GM10248 (cell line): Measurements from ENCODE around the gene RSPH6A.

Source experiments
- CTCF ChIA-PET: fragments of 300-600 bp; sonication (Branson Sonifier 250); formaldehyde crosslinking; extraction: SDS; loops from one replicate; lab custom pipeline; 2021; ENCODE audit warnings: antibody characterized with exemption; lab: Yijun Ruan, JAX
- POLR2A ChIA-PET: fragments of 350-650 bp; sonication (Branson Sonifier 250); formaldehyde crosslinking; extraction: SDS; loops from one replicate; lab custom pipeline; 2020; ENCODE audit warnings: antibody characterized with exemption; lab: Yijun Ruan, JAX
- DNase-seq: peaks from one replicate; pipeline ENCODE4 v3.0.0; 2012; ENCODE audit errors: extremely low spot score
- CTCF ChIP-seq: IDR thresholded peaks from 2 replicates; pipeline ENCODE4 v1.5.1; 2012; ENCODE audit warnings: mild to moderate bottlenecking, low read depth; ENCODE audit errors: extremely low read depth, missing control alignments, control extremely low read depth

The RSPH6A gene

GRCh38 chr19:45764945-45765701 lies 50.0 kb downstream of the RSPH6A start:
- ChIA-PET CTCF (interaction anchor here (1.0 kb wide), 1 partner anchor 69 kb away, joined by 3 read pairs; no protein-coding TSS in a partner anchor), POLR2A (no interaction called here)
- DNase-seq = no peak
- TF ChIP-seq CTCF = no peak

GRCh38 chr19:45764475-45764874 lies 50.6 kb downstream of the RSPH6A start:
- ChIA-PET CTCF (no interaction called here), POLR2A (no interaction called here)
- DNase-seq = no peak
- TF ChIP-seq CTCF = no peak

- DNase-seq = no peak
- no peak for TF ChIP-seq CTCF
- ChIA-PET POLR2A (no interaction called here), CTCF (interaction anchor here (2.8 kb wide), 1 partner anchor 54 kb away, joined by 9 read pairs; no protein-coding TSS in a partner anchor)
Observed at GRCh38 chr19:45763691-45764294, 51.3 kb downstream of the RSPH6A start.

GRCh38 chr19:45762870-45763631 lies 52.1 kb downstream of the RSPH6A start:
- DNase-seq = no peak
- TF ChIP-seq CTCF = no peak
- ChIA-PET CTCF (interaction anchor here (1.8 to 2.8 kb wide), 2 partner anchors 16 to 54 kb away, joined by 4 to 9 read pairs; no protein-coding TSS in a partner anchor), POLR2A (no interaction called here)

GRCh38 chr19:45761714-45762113 lies 53.4 kb downstream of the RSPH6A start:
- TF ChIP-seq CTCF = no peak
- DNase-seq = no peak
- POLR2A ChIA-PET = no interaction called here
- CTCF ChIA-PET = interaction anchor here (1.1 to 2.8 kb wide), 3 partner anchors 17 to 56 kb away, joined by 3 to 9 read pairs (median 4); no protein-coding TSS in a partner anchor

- ChIA-PET POLR2A (no interaction called here), CTCF (interaction anchor here (0.9 to 4.0 kb wide), 2 partner anchors 10 to 20 kb away, joined by 3 to 19 read pairs; partner anchors contain the start of gene SIX5)
- no peak for TF ChIP-seq CTCF
- DNase-seq = no peak
Observed at GRCh38 chr19:45758921-45759320, 56.2 kb downstream of the RSPH6A start.
